Activated CD4-positive, alpha-beta T cell treated with anti-CD3 and anti-CD28 coated beads, Interleukin-2, amount 10 ng/mL, durations not matched to agents 7 days and 5 days (primary cell): ENCODE data around the gene SIGLEC1. TPM values are rescaled to one million over a fixed set of nuclear protein-coding genes. Genes with fewer than 3 reads are reported as not detected.

ENCODE experiments used
- CTCF ChIA-PET: fragments of 350-600 bp; sonication (Branson Sonifier 250); formaldehyde crosslinking; loops from one replicate; lab custom pipeline; 2021; ENCODE audit warnings: antibody characterized with exemption; lab: Charles Lee
- POLR2A ChIA-PET: fragments of 350-600 bp; sonication (Branson Sonifier 250); formaldehyde crosslinking; loops from one replicate; lab custom pipeline; 2021; ENCODE audit warnings: antibody characterized with exemption; lab: Charles Lee
- DNase-seq: peaks from one replicate; pipeline ENCODE4 v3.0.0-alpha.2; 2020
- H3K27ac Mint-ChIP-seq: one replicate; pipeline ENCODE4 v1.8.0; 2021; ENCODE audit warnings: mild to moderate bottlenecking, moderate library complexity, mixed read lengths
- H3K27me3 Mint-ChIP-seq: one replicate; pipeline ENCODE4 v1.8.0; 2021; ENCODE audit warnings: mixed read lengths
- H3K36me3 Mint-ChIP-seq: one replicate; pipeline ENCODE4 v1.8.0; 2021; ENCODE audit warnings: low read depth, mixed read lengths
- H3K4me1 Mint-ChIP-seq: one replicate; pipeline ENCODE4 v1.8.0; 2021; ENCODE audit warnings: mixed read lengths
- H3K4me3 Mint-ChIP-seq: one replicate; pipeline ENCODE4 v1.8.0; 2021; ENCODE audit warnings: mild to moderate bottlenecking, moderate library complexity, mixed read lengths
- H3K9me3 Mint-ChIP-seq: one replicate; pipeline ENCODE4 v1.8.0; 2021; ENCODE audit warnings: mixed read lengths
- total RNA-seq, 2 experiments: library from RNA; stranded (reverse); gene quantifications; one replicate each; pipeline ENCODE4 v1.2.3, GENCODE V29; 2021

Gene SIGLEC1
- total RNA-seq, 2 experiments from 2014 or later, result not detected

- ChIA-PET POLR2A (no interaction called here), CTCF (no interaction called here)
- no peaks in the 10 kb centered on the region for H3K36me3 Mint-ChIP-seq
- no peak for DNase-seq
- no peak overlapping the region for H3K27ac Mint-ChIP-seq
- no peak overlapping the region for H3K4me3 Mint-ChIP-seq
- peaks cover 57% of the 10 kb centered on the region for H3K27me3 Mint-ChIP-seq
- H3K9me3 Mint-ChIP-seq, result no peaks in the 10 kb centered on the region
- peaks cover 35% of the 10 kb centered on the region for H3K4me1 Mint-ChIP-seq
Measured at GRCh38 chr20:3663858-3664257, 48.5 kb downstream of the SIGLEC1 start.

DNA sequence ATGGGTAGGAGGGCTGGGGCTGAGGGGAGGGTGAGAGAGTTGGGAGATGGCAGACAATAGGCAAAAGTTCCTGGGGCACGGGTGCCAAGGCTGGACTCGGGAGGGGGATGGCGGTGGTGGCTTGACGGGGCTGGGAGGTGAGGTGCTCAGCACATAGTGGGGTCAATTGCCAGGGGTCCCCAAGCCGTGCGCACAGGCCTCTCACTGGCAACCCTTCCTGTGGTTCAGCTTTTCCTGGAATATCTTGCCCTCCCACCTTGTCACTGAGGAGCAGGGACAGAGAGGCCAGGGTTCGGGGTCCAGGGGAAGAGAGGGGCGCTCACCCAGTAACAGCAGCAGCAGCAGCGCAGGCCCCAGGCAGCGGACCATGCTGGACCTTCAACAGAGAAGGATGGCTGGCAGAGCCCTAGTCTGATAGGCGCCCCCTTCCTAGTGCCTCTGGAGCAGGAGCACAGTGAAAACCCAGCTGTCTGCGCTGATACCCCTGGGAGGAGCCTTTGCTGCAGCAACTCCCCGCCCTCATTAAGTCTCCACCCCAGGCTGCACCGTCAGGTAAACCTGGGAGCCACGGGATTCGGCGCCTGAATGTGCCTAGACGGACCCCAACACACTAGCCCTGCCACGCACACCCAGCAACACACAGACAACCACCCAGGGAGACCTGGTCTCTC is 49.2 kb downstream of the SIGLEC1 start, which contains the start of gene GFRA4:
Gene GFRA4 (minus strand): TSS at position 369 of the 671 bp plus-strand sequence. CDS start 0 bp downstream, at position 369.
- ChIA-PET POLR2A (no interaction called here), CTCF (interaction anchor here (0.6 kb wide), 1 partner anchor 101 kb away, joined by 3 read pairs; no protein-coding TSS in a partner anchor)
- DNase-seq, result no peak
- H3K4me1 Mint-ChIP-seq, result peaks cover 38% of the 10 kb centered on the region
- H3K27ac Mint-ChIP-seq, result no peak within 1 kb of the TSS
- H3K27me3 Mint-ChIP-seq, result peaks cover 58% of the 10 kb centered on the region
- H3K36me3 Mint-ChIP-seq, result no peaks in the 10 kb centered on the region
- no peaks in the 10 kb centered on the region for H3K9me3 Mint-ChIP-seq
- H3K4me3 Mint-ChIP-seq, result no peak within 1 kb of the TSS

Other genes with a start within 250 kb of the SIGLEC1 start
- 1 to 10 TPM; 7.8 TPM for gene ATRN, start 241.6 kb downstream of the SIGLEC1 start, total RNA-seq
- gene GFRA4, start 49.2 kb downstream of the SIGLEC1 start, total RNA-seq, result not detected
- not detected for gene ADAM33, start 30.6 kb downstream of the SIGLEC1 start, total RNA-seq
- not detected for gene HSPA12B, start 20.1 kb upstream of the SIGLEC1 start, total RNA-seq
- 10 to 100 TPM; 27.8 to 27.9 TPM for gene ADISSP, start 55.2 kb upstream of the SIGLEC1 start, total RNA-seq
- gene SPEF1, start 68.8 kb upstream of the SIGLEC1 start, total RNA-seq, result under 1 TPM; 0.17 to 0.21 TPM
- gene CENPB, start 74.1 kb upstream of the SIGLEC1 start, total RNA-seq, result 10 to 100 TPM; 77.8 to 85.6 TPM
- gene CDC25B, start 83.7 kb upstream of the SIGLEC1 start, total RNA-seq, result 100 to 1,000 TPM; 403 to 429 TPM
- gene AP5S1, start 107.9 kb upstream of the SIGLEC1 start, total RNA-seq, result 10 to 100 TPM; 16.6 to 18.2 TPM
- 10 to 100 TPM; 34.8 to 36.4 TPM for gene MAVS, start 134.2 kb upstream of the SIGLEC1 start, total RNA-seq
- gene PANK2, start 176.8 kb upstream of the SIGLEC1 start, total RNA-seq, result 10 to 100 TPM; 59.7 to 64.5 TPM